ENCODE results near the gene DNAJC12.
A peak's percentile ranks its signal among the peaks of the same experiment; 100 is the strongest.
"Not testable (repeated sequence)": the region's sequence is repeated elsewhere in the genome, so short reads cannot be mapped to it uniquely, and the experiment has no call there.

The DNAJC12 gene

DNA sequence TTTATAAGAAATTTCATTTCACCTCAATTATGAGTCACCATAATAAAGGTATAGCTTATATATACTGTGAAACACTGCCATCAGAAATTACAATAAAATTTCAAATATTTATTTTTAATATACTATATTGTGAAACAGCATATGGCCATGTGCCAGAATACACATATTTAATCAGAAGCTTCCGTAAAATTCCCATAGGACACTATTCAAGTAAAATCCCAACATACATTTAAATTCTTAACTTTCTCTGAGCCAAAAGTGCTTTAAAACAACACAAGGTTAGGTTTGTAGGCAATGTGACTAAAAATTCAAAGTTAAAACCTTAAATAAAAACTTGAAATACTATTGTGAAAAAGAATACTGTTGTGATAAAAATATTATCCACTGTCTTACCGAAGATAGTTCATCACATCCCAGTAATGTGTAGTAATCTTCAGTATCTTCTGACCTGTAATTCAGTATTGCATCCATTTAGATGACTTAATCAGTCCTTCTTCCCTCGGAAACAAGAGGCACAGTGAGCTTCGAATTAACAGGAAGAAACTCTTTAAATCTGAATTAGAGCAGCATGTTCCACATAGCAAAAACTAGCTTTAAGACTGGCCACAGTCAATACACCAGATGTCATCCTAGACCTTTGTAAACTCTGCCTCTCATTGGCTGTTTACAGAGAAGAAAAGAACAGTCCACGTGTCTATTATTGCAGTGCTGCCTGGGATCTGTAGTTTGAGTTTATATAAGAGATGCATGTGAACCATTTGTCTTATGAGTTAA, at the start of gene DNAJC12:
TSS of gene DNAJC12 (minus strand) at position 648 of the 774 bp plus-strand sequence. CDS start at position 471, 177 bp downstream.
- DNase-seq = peak; percentile 40 to 66

DNA sequence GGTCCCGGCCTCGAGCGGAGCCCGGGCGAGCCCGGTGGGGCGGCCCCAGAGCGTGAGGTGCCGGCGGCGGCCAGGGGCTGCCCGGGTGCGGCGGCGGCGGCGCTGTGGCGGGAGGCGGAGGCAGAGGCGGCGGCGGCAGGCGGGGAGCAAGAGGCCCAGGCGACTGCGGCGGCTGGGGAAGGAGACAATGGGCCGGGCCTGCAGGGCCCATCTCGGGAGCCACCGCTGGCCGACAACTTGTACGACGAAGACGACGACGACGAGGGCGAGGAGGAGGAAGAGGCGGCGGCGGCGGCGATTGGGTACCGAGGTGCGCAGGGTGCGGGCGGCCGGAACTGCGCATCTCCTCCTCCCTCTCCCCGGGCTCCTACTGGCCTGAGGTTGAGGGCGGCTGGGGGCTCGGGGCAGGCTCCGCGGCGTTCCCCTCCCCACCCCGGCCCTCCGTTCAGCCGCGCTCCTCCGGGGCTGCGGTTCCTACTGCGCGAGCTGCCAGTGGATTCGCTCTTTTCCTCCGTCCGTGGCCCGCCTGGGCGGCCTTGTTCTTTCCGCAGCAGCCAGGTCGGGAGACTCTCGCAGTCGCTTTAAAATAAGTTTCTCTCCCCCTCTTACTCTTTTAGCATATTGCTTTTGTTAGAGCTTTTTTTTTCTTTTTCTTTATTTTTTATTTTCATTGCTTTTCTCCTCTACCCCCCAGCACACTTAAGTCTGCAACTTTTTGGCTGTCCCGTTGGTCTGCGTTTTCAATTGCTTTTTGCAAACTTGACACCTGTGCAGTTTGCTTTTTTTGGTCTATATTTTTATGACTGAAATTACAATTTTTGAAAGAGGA, 47.1 kb upstream of the DNAJC12 start:
- DNase-seq = peak; percentile 35 to 76

DNA sequence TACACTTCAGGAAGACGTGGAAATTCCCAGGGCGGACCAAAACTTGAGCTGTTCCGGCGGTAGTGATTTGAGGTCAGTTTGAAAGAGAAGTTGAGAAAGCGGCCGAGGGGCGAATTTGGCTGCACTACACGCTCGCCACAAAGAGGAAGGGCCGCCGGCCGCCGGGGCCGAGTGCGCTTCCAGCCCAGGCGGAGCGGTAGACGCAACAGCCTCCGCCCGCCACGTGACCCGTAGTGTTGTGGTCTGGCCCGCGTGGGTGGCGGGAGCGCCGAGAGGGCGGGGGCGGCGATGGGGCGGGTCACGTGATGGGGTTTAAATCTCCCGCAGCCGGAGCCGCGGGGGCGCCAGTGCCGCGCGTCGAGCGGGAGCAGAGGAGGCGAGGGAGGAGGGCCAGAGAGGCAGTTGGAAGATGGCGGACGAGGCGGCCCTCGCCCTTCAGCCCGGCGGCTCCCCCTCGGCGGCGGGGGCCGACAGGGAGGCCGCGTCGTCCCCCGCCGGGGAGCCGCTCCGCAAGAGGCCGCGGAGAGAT, 46.4 kb upstream of the DNAJC12 start, which contains the start of gene SIRT1:
TSS of gene SIRT1 (plus strand) at position 344 of the 529 bp plus-strand sequence. CDS start at position 410, 66 bp downstream.
- peak; percentile 71 to 93 for DNase-seq

DNA sequence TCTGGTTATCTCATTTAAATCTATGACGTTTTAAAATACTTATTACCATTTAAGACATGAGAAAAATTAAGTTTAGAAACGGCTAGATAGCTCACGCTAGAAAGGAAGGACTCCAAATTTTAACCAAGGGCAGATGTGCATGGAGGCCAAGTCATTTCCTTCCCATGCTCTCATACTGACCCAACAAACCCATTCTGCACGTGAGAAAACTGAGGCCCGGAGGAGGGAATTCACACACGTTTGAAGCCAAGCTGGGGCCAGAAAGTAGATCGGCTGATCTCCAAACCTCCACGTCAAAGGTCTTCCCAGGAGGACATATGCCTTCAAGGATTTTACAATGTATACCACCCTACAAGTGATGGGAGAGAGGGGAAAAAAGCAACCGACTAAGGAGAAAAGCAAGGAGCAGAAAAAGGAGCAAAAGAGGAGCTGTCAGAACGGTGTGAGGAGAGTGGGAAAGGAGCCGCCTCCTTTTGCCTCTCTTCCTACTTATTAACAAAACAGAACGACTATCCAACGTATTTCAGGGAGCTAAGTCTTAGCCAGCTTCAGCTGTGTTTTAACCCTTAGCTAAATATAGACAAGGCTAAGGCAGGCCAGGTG, 45.8 kb upstream of the DNAJC12 start:
- peak in 1 of 2 experiments; percentile 46 for DNase-seq

DNA sequence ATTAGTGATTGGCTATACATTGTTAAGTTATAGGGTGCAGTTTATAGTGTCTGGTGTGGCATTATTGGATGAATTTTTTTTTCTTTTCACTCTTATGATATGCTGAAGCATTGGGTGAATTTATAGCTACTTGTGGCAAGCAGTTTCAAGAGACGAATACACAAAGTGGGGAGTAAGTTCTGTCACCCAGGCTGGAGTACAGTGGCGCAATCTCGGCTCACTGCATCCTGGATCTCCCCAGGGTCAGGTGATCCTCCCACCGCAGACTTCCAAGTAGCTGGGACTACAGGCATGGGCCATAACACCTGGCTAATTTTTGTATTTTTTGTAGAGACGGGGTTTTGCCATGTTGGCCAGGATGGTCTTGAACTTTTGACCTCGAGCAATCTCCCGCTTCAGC, 40.1 kb upstream of the DNAJC12 start:
- no peak for DNase-seq

DNA sequence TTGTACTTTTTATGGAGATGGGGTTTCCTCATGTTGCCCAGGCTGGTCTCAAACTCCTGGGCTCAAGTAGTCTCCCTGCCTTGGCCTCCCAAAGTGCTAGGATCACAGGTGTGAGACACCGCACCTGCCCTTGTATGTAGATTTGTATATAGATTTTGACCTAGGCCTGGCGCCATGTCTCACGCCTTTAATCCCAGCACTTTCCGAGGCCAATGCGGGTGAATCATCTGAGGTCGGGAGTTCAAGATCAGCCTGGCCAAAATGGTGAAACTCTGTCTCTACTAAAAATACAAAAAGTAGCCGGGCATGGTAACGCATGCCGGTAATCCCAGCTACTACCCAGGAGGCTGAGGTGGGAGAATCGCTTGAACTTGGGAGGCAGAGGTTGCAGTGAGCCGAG, 39.4 kb upstream of the DNAJC12 start:
- not testable (repeated sequence) for DNase-seq

DNA sequence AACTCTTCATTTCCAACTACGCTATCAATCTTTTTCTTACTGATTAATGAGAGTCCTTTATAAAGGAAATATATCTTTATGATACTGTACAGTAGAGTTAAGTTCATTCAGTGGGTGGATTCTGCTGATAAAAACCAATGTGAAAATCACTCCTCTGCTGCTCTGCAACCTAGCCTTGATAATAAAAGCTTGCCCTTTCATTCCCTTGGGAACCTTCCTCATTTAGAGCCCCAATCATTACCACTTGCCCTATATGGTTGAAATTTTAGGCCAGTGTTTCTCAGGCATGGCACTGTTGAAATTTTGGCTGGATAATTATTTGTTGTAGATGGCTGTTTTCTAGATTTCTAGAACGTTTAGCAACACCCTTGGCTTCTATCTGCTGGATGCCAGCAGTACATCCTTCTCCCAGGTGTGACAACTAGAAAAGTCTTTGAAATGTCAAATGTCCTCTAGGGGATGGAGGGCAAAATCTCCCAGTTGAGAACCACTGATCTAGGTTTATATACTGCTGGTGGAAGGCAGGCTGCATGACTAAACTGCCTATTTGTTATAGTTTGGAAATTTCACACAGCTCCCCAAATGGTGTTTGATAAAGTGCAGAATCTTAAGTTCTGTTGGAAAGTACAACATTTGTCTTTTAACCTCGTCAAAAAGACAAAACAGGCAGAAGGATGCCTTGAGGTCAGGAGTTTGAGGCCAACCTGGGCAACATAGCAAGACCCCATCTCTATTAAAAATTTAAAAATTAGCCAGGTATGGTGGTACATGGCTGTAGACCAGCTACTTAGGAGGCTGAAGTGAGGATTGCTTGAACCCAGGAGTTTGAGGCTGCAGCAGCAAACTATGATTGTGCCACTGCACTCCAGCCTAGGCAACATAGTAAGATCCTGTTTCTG, 37.6 kb upstream of the DNAJC12 start:
- DNase-seq = no peak

DNA sequence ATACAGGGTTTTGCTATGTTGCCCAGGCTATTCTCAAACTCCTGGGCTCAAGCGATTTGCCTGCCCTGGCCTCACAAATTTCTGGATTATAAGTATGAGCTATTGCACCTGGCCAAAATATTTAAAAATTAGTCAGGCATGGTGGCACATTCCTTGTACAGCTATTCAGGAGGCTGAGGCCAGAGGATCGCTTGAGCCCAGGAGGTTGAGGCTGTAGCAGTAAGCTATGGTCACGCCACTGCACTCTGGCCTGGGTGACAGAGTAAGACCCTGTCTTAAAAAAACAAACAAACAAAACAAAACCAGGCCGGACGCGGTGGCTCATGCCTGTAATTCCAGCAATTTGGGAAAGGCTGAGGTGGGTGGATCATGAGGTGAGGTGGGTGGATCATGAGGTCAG, 32.0 kb upstream of the DNAJC12 start:
- DNase-seq = no peak

DNA sequence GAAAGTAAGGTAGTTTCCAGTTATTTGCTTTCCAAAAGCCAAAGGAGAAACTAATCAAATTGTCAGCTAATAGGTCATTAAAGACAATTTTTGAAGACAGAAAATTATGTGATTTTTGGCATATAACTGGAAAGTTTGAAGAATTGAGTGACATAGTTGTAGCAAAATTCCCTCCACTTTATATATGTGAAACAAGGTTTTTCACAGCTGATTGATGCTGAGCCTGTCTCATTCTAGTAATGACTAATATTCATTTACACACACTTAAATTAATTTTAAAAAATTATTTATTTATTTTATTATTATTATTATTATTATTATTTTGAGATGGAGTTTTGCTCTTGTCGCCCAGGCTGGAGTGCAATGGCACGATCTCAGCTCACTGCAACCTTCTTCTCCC, 30.1 kb upstream of the DNAJC12 start:
- no peak for DNase-seq

DNA sequence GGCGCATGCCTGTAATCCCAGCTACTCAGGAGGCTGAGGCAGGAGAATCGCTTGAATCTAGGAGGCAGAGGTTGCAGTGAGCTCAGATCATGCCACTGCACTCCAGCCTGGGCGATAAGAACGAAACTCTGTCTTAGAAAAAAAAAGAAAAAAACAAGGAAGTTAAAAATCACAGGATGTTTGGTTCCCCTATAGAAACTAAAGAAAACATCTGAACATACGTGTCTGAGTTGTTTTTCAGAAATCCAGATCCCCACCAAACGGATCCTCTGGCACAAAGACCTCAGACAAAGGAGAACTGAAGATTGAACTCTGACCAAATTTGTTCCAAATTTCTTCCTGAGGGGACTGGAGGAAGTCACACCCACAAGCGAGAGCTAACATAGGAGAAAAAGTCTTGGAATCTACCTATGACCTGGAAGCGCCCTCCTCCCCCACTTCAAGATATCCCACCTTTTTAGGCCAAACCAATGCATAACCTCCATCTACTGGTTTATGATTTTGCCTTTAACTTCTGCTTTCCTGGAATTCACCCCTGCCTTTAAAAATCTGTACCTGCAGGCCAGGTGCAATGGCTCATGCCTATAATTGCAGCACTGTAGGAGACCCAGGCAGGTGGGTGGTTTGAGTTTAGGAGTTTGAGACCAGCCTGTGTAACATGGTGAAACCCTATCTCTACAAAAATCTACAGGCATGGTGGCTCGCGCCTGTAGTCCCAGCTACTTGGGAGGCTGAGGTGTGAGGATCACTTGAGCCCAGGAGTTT, 26.8 kb upstream of the DNAJC12 start:
- DNase-seq = no peak

DNA sequence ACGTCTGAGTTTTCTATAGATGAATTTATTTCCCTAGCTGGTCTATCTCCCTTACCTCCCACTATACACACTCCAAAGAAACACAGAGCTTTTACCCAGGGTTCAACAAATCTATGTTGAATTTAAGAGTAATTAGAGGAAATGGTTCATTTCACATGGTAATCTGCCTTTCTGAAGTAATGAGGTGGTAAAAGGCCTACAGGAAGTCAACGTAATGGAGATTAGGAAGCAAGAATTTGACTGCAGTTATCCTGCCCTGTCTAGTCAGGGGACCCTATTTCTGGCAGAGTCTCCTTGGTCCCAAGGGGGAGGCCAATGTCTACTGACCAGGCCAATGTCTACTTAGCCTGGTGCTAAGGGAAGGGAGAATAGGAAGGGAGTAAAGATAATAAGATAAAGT, 25.1 kb upstream of the DNAJC12 start:
- no peak for DNase-seq

DNA sequence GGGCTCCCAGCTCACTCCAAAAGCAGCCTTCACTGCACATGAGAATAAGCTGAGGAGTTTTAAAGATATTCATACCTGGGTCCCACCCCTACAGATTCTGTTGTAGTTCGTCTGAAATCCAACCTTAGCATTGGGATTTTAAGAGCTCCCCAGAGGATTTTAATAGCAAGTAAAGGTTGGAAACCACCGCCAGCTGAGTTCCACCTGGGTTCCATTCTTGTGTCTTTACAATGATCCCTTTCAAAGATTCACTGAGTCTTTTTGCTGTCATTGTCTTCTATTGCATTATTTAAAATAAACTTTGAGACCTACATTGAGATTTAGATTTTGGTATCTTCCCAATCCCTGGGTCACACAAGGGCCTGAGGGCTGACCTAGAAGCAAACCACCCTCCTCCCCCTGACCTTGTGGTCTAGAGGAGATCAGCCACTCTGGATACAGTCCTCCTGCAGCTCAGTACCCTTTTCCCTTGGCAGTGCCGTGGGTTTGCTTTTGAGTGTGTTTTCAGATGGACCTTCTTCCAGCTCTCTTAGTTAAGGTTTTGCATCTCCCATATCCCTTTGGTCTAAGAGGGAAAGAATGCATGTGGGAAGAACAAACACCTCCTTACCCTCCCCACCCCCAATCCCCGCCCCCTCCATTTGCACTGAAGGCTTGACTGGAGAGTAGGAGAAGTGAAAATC, 23.9 kb upstream of the DNAJC12 start:
- DNase-seq = peak in 1 of 2 experiments; percentile 14

DNA sequence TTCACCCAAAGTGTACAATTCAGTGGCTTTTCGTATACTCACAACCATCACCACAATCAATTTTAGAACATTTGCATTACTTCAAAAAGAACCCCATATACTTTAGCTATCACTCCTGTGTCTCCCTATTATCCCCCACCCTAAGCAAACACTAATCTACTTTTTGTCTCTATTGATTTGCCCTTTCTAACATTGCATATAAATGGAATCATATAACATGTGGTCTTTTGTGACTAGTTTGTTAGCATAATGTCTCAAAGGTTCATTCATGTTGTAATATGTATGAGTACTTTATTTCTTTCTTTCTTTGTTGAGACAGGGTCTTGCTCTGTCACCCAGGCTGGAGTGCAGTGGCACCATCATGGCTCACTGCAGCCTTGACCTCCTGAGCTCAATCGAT, 21.0 kb upstream of the DNAJC12 start:
- DNase-seq = no peak

DNA sequence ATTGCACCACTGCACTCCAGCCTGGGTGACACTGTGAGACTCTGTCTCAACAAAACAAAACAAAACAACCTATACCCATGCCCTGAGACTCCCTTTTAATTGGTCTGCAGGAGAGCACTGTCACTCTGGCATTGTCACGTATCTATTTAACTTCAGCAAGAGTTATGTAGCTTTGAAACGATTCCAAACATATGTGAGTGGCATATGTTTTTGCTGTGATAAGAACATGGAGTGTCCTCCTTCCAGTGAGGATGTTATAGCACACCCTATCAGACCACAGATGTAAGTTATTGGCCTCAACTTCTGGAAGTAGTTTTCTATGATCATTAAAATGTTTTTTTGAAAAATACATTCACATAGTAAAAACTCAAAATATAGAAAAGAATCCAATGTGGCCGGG, 15.5 kb upstream of the DNAJC12 start:
- DNase-seq = no peak

DNA sequence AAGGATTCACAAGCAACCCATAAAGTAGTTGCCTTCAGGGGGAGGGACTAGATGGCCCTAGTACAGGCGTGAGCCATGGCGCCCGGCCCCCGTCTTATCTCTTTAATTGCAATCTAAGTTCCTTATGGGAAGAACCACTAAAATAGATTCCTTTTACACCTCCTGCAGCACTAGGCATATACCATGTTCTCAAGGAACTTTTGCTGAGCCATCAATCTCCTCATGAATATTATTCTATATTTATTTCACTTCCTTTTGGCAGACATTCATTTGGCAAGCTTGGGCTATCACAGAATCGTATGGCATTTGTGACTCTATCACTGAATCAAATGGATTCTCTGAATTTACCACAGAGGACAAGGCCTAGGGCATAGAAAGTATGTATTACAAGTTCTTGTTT, 14.8 kb upstream of the DNAJC12 start:
- no peak for DNase-seq

DNA sequence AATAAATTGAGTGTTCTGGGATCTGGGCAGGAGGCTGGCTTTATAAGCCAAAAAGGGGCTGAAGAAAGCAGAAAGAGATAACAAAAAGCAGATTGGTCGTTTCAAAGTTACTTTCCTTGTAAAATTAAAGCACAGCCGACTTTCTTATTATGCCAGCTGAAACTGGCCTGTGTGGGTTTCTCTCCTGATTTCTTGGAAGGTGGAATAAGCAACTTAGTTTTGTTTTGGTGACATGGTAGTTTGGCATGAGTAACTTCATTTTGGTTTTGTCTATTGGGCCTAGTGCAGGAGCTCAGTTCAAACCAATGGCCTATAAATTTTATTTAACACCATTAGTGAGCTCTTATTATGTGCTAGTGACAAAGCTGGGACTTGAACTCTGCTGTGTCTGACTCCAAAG, 13.2 kb upstream of the DNAJC12 start:
- no peak for DNase-seq

DNA sequence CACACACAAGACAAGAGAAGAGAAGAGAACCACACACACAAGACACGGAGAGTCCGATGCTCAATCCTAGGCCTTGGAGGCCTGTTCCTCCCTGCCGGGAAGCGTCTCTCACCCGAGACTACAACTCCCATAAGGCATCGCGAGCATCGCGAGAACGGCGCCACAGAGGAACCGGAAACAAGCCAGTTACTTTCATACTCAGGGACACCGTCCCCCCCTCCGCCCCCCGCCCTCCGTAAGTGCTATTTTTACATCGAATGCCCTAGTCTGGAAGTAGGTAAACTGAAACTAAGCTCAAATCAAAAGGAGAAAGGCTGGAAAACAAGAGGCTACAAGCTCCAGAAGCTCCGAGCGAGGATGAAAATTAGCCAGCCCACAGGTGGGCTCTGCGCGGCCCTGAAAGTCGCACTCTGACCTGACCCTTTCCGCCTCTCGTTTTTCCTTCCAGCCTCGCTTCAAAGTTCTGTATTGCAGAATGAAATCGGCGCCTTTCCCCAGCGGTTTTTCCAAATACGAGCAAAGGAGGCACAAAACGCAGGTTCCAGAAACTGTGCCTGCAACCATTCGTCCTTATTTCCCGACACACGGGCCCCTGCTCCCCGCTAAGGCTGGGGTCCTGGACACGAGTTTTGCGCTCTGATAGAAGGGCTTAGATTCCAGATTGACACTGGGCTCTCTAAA, 11.5 kb upstream of the DNAJC12 start:
- peak; percentile 74 to 86 for DNase-seq

DNA sequence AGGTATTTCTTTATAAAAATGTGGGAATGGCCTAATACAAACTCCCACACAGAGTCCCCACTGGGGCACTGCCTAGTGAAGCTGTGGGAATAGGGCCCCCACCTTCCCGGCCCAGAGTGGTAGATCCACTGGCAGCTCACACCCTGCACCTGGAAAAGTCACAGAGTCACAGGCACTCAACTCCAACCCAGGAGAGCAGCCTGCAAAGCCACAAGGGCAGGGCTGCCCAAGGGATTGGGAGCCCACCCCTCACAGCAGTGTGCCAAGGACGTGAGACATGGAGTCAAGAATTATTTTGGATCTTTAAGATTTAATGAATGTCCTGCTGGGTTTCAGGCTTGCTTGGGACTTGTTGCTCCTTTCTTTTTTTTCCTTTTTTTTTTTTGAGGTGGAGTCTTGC, 5.3 kb upstream of the DNAJC12 start:
- DNase-seq = no peak

DNA sequence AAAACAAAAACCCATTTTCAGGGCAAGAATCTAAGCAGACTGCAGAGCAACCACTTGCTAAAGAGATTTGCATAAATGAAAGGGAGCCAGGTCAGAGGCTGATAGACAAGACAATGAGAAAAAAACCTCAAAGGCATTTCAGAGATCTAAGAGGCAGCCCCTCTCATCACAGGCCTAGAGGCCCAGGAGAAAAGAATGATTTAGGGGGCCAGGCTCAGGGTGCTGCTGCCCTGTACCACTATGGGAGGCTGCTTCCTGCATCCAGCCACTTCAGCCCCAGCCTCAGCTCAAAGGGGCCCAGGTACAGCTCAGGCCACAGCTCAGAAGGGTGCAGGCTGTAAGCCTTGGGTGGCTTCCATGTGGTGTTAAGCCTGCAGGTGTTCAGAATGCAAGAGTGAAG, 3.7 kb upstream of the DNAJC12 start:
- no peak for DNase-seq

DNA sequence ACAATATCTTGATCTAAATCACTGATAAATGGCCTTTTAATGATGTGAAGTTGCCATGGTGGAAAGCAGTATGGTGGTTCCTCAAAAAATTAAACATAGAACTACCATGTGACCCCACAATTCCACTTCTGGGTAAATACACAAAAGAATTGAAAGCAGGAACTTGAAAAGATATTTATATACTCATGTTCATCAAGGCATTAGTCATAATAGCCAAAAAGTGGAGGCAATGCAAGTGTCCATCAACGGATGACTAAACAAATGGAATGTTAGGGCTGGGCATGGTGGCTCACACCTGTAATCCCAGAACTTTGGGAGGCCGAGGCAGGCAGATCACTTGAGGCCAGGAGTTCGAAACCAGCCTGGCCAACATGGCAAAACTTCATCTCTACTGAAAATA, 2.0 kb upstream of the DNAJC12 start:
- DNase-seq = no peak

Data from NCI-H526 (cell line).